ENCODE results near the gene CLBA1.
A peak's percentile ranks its signal among the peaks of the same experiment; 100 is the strongest.

CLBA1 gene

GRCh38 chr14:104977008-104977680, 8.4 kb upstream of the CLBA1 start:
- Mint-ChIP-seq H3K9me3 (no peaks in the 10 kb centered on the region), H3K27me3 (ENCODE audit: low read depth) (peaks cover 38% of the 10 kb centered on the region), H3K4me1 (peaks cover 34% of the 10 kb centered on the region), H3K36me3 (ENCODE audit: low read depth) (no peaks in the 10 kb centered on the region), H3K4me3 (peak overlapping the region; percentile 90 to 91 (median 90)), H3K27ac (no peak overlapping the region)
- TF ChIP-seq CTCF (IDR thresholded peaks at IDR 0.05; ENCODE audit: unreplicated experiment in 3 of 3), result no peak

GRCh38 chr14:104977681-104978653, 7.6 kb upstream of the CLBA1 start, which contains the start of gene AHNAK2:
Gene AHNAK2 (minus strand): TSS chr14:104978374. CDS start chr14:104978237, 137 bp downstream.
- H3K27me3 Mint-ChIP-seq (ENCODE audit: low read depth), result peaks cover 33% of the 10 kb centered on the region
- no peaks in the 10 kb centered on the region for H3K9me3 Mint-ChIP-seq
- no peak for TF ChIP-seq CTCF (IDR thresholded peaks at IDR 0.05; ENCODE audit: unreplicated experiment in 3 of 3)

GRCh38 chr14:104978746-104979691, 6.6 kb upstream of the CLBA1 start:
- Mint-ChIP-seq H3K36me3 (ENCODE audit: low read depth) (no peaks in the 10 kb centered on the region), H3K27me3 (ENCODE audit: low read depth) (peaks cover 32% of the 10 kb centered on the region), H3K4me3 (peak overlapping the region; percentile 60 to 78 (median 62)), H3K9me3 (no peaks in the 10 kb centered on the region), H3K27ac (peak overlapping the region in 1 of 3 experiments; percentile 1), H3K4me1 (peaks cover 38% of the 10 kb centered on the region)
- TF ChIP-seq CTCF (IDR thresholded peaks at IDR 0.05; ENCODE audit: unreplicated experiment in 3 of 3), result no peak

More at GRCh38 chr14:104977681-104978653, 7.6 kb upstream of the CLBA1 start, which contains the start of gene AHNAK2:
- Mint-ChIP-seq H3K27ac (no peak within 1 kb of the TSS), H3K4me1 (peaks cover 34% of the 10 kb centered on the region), H3K4me3 (peak within 1 kb of the TSS; percentile 90 to 91 (median 90)), H3K36me3 (ENCODE audit: low read depth) (no peaks in the 10 kb centered on the region)

- Mint-ChIP-seq H3K9me3 (no peaks in the 10 kb centered on the region), H3K4me1 (peaks cover 39% of the 10 kb centered on the region), H3K36me3 (ENCODE audit: low read depth) (no peaks in the 10 kb centered on the region), H3K27ac (peak overlapping the region in 1 of 3 experiments; percentile 1), H3K4me3 (peak overlapping the region; percentile 3 to 63 (median 54)), H3K27me3 (ENCODE audit: low read depth) (peaks cover 29% of the 10 kb centered on the region)
- TF ChIP-seq CTCF (IDR thresholded peaks at IDR 0.05; ENCODE audit: unreplicated experiment in 3 of 3), result no peak
Observed at GRCh38 chr14:104979758-104980610, 5.6 kb upstream of the CLBA1 start.
